GM18499 (cell line): ENCODE measurements around the gene ZNF506.
"Not testable (repeated sequence)": the region's sequence is repeated elsewhere in the genome, so short reads cannot be mapped to it uniquely, and the experiment has no call there.

ENCODE experiments used
- ATAC-seq: cut with Tn5 transposase; IDR thresholded peaks from one replicate; pipeline ENCODE4 v1.9.1; 2021; ENCODE audit warnings: moderate number of reproducible peaks; ENCODE audit not compliant: insufficient read depth, unreplicated experiment

ZNF506 gene

DNA sequence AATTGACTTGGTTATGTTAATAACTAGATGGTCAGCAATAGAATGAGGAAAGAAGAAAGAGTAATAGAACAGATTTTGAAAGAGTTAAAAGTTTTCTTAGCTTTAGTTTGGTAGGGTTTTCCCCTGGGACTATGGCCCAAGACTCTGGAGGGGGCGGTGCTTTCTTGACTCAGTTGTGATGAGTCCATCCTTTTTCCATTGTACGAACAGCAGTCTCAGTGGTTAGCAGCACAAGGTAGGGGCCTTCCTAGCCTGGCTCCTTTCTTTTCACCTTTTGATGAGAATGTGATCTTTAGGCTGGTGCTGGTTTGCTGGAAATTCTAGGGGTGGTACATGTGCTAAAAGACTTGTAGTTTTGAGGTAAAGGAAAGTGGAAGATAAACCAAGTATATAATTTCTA, 38.8 kb downstream of the ZNF506 start:
- no peak for ATAC-seq

DNA sequence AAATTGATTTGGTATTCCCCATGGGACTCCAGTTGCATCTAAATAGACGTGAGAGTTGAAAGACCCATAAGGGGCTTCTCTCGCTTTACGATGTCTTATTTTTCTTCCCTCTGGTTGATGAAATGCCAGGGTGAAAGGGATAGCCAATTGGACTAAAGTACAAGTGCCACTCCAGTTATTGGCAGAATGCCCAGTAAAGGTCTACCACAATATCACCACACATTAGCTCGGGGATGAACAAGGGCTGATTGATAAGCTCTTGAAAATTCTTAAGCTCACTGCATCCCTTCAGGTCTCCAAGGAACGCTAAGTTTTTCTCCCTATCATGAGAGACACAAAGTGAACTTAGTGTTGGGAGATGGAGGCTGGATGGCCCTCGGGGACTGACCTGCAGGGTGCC, 39.8 kb downstream of the ZNF506 start:
- not testable (repeated sequence) for ATAC-seq

DNA sequence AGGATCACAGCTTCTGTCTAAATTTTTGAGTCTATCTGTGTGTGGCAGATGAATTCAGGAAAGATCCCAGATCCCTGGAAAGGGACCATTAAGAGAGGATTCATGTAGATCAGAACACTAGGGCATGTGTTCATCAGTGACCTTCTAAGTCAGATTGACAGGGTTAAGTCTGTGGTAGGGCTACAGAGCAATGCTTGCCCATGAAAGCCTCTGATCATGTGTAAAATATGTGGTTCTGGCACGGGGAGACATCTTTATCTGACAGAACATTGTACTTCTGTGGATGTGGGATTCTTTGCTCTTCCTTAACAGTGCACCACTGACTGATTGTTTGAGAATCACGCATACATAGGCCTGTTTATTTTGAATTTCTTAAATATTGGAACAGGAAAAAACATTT, 42.9 kb downstream of the ZNF506 start:
- no peak for ATAC-seq

DNA sequence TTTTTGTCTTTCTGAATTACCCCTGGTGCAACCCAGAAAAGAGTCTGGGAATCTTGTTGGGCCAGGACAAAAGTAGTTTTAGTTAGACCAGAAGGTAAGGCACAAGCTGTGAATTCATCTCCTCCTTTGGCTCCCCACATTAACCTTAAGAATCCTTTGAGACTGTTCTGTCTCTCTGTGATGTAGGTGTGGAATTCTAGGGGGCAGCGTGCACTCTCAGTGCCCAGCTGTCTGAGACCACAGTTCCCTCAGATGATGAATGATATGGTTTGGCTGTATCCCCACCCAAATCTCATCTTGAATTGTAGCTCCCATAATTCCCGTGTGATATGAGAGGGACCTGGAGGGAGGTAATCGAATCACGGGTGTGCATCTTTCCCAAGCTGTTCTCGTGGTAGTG, 43.9 kb downstream of the ZNF506 start:
- ATAC-seq, result no peak

DNA sequence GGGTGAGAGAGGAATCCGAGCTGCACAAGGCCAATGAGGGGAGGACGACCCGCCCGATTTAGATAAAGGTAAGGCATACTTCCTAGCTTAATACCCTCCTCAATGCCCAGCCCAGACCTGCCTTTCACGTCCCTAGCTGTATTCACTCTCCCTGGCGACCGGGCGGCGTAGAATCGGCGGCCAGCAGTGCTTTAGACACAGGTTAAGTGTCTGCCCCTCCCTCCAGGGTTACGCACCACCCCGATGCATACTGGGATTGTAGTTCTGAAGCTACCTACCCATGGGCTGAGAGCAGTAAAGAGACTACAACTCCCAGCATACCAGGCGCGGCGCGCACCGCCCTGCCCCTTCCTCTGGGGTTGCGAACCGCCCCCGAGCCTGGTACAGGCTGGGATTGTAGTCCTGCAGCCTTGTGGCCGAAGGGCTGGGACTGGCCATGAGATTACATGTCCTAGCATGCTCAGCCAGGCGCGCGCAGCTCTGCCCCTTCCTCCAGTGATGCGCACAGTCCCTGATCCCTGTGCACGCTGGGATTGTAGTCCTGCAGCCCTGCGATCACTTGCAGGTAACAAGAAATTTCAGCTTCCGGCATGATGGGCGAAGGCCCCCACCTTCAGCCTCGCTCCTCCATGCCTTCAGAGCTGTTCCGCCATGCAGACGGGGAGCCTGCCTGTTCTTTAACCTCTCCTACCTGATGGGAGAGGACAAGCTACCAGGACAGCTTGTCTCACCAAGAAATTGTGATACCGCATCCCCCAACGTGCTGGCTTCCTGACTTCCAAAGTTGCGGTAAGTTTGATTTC, 45.1 kb downstream of the ZNF506 start:
- peak; percentile 96 for ATAC-seq

DNA sequence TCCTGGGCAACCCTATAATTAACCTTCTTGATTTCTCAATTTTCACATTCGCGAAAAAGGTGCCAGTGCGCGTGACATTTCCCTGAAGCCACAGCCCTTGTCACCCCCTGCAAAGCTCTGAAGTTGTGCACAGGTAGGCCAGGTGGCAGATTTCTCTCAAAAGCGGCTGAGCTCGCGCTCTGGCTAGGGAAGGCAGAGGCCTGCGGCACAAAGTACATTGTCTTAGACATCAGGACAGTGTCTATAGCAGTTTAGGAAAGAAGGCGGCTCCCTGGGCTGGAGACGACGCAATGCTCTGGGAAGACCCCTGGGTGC, 45.7 kb downstream of the ZNF506 start:
- ATAC-seq, result no peak

DNA sequence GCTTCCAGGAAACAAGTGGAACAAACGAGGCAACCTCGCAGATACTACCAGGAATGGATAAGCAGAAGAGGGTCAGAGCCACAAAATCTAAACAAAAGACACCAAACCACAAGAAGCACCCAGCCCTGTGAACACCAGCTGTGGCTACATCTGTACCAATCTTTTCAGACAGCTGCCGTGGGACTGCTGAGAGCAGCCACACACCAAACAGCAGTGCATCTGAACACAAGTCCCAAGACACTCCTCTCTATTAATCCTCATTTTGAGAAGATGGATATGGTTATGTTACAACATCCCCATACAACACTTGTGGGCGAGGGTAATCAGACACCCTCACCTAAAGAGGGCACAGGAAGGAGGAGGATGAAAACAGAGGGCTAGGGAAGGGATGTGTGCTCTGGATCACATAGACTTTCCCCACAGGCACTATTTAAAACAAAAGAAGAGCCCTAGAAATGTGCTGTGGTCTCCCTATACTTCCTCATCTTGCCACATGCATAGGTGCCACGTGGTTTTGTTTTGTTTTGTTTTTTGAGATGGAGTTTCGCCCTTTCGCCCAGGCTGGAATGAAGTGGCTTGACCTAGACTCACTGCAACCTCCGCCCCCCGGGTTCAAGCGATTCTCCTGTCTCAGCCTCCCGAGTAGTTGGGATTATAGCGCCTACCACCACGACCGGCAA, 47.1 kb downstream of the ZNF506 start:
- no peak for ATAC-seq

DNA sequence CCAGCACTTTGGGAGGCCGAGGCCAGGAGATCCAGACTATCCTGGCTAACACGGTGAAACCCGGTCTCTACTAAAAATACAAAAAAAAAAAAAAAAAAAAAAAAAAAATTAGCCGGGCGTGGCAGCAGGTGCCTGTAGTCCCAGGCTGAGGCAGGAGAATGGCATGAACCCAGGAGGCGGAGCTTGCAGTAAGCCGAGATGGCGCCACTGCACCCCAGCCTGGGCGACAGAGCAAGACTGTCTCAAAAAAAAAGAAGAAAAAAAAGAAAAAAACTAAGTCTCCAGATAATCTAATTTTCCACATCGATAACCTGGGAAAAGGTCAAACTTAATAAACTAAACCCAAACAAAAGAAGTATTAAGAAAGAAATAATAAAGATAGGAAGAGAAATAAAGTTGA, 49.6 kb downstream of the ZNF506 start:
- not testable (repeated sequence) for ATAC-seq

DNA sequence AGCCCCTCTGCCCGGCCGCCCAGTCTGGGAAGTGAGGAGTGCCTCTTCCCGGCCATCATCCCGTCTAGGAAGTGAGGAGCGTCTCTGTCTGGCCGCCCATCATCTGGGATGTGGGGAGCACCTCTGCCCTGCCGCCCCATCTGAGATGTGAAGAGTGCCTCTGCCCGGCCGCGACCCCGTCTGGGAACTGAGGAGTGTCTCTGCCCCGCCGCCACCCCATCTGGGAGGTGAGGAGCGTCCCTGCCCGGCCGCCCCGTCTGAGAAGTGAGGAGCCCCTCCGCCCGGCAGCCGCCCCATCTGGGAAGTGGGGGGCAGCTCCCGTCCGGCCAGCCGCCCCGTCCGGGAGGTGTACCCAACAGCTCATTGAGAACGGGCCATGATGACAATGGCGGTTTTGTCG, 51.6 kb downstream of the ZNF506 start:
- ATAC-seq, result not testable (repeated sequence)

DNA sequence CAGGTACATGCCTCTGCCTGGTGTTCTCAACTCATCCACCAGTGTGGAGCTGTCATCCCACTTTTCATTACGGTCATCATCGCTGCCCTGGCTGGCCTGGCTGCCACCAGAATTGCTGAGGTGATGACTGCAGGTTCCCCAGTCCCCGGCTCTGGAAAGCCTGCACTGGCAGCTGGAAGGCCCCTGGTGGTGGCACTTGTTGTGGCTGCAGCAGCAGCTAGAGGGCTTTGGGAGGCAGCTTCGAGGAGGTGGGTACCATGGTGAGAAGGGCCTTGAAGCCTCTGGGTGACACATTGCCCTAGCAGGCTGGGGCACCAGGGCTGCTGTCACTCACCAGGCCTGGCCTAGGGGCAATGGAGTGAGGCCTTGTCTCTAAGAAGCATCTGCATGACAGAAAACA, 63.4 kb downstream of the ZNF506 start:
- ATAC-seq, result no peak

DNA sequence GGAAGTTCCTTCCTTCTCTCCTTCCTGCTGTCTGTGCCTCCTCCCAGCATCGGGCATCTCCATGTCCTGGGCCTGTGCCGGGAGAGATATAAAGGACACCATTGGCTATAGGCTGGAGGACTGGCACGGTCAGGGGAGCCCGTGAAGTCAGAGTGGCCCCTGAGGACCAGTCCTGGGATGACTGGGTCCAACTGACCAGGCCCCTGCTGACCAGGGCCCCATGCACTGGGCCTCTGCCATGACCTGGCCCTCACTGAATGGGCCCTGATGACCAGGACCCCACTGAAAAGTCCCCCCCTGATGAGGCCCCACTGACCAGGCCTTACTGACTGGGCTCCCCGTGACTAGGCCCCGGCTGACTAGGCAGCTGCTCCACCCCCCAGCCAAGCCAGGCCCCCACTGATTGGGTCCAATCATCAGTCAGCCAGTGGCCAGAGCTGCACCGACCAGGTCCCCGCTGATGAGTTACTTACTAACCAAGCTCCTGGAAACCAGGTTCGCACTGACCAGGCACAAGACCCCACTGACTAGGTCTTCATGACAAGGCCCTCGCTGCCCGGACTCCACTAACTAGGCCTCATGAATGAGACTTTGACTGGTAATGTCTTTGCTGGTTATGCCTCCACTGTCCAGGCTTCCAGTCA, 68.7 kb downstream of the ZNF506 start:
- ATAC-seq, result no peak

DNA sequence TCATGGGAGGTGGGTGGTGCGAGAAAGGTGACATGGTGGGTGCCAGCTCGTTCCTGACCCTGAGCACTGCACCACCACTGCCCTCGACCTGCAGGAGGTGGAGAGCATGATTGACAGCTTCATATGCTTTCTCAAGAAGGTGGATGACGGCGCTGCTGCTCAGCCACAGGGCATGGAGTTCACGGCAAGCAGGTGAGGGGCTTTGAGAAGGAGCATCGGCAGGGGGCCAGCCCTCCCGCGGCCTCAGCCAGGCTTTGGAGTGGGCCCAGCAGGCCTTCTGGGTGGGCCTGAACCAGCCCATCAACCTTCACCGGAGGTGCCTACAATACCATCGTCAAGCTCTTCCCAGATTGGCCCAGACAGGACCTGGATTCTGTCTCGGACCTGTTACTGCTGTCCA, 69.7 kb downstream of the ZNF506 start:
- ATAC-seq, result no peak

DNA sequence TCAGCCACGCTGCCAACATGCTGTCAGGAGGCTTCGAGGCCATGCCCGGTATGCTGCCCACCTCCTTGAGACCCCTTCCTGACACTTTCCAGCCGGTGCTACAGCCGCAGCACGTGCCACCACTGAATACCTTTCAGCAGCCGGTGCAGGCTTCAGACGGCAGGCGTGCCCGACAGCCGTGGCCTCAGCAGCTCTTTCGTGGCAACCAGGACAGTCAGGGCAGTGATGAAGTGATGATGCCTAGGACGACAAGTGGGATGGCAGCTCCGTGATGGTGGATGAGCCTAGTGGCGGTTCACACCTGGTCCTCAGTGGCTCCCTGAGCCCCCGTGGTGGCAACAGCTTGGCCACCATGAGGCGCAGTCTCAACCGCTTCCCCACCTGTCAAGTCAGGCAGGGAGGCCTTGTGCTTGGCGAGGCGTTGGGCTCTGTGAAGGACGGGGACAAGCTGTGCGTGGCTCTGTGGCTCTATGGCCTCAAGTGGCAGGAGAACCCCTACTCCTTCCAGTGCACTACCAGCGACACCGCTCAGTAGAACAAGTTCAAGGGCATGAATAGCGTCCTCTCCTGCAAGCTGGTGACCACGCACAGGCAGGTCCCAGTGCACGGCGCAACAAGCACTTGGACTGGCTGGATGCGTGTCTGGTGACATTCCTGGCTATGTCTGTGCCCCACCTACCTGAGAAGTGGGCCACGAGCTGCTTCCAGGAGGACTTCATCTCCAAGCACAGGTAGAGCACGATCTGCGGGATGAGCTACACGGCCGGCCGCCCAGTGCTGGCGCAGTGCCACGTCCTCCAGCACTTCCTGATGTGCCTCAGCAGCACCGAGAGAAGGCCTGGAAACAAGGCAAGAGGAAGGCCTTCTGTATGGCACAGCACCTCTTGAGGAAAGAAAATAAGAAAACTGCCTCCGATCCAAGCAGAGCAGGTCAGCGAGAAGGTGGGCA, 70.4 kb downstream of the ZNF506 start:
- no peak for ATAC-seq

DNA sequence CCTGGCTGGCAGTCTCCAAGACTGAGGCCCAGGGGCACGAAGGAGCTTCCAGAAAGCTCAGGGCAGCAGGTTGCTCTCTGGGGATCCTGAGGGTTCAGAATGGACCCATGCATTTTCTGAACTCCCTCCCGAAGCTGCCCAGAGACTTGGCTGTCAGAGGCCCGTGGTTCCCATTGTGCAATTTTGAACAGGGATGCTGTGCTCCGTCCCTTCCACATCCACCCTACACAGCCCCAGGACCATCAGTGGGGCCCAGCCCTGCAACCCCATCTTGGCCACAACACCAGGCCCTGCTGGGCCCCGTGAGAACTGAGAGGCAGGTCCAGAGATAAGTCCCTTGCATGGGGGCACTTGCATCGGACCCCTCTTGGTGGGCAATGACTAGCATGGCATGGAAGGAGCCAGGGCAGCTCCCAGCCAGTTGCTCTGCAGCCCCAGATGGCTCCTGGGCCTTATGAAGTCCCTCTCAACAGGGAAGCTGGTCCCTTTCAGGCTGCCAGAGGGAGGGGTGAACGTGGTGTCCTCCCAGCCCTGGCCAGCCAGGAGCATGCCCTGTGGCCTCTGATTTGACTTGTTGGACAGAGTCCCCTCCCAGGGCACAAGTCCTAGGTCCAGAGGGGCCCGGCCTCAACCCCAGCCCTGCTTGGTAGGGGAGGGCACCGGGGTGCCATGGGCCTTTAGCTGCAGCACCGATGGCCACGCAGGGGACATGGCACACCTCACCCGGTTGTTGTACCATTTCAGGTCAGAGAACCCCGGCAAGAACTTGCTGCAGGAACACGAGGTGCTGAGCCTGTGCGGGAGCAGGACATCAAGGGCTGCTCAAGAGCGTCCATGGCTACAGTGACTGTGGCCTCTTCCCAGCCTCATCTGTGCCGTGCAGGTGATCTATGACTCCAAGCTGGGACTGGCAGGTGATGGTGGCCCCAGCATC, 71.4 kb downstream of the ZNF506 start:
- no peak for ATAC-seq

DNA sequence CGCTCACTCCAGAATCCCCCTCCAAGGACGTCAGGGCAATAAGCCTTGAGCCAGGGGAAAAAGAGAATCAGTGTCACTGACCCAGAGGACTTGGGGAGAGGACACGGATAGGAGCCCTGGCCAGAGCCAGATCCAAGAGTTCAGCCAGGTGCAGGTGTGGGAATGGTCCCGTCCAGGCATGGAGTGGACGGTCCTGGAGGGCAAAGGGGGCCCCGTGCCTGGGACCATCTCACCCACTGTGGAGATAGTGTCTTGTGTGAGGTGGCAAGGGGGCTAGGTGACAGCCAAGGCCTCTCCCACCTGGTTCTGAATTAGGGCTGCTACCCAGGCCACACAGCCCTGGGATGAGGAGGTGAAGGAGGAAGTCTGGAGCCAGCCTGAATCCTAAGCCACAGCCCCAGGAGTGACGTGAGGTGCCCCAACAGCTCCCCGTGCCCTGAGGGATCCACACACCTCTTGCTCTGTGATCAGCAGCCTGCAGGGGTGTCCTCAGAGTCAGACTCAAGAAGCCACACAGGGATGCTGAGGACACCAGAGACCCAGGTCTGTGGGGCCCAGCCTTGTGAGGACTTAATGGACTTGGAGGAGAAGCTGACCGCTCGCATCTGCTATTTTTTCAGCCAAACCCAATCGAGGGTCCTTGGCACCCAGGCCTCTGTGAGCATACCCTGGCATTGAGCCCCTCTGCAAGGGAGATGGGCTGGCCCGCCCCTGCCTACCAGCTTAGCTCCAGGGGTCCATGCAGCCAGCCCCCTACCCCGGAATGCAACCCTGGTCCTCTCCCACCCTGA, 72.2 kb downstream of the ZNF506 start:
- ATAC-seq, result no peak

DNA sequence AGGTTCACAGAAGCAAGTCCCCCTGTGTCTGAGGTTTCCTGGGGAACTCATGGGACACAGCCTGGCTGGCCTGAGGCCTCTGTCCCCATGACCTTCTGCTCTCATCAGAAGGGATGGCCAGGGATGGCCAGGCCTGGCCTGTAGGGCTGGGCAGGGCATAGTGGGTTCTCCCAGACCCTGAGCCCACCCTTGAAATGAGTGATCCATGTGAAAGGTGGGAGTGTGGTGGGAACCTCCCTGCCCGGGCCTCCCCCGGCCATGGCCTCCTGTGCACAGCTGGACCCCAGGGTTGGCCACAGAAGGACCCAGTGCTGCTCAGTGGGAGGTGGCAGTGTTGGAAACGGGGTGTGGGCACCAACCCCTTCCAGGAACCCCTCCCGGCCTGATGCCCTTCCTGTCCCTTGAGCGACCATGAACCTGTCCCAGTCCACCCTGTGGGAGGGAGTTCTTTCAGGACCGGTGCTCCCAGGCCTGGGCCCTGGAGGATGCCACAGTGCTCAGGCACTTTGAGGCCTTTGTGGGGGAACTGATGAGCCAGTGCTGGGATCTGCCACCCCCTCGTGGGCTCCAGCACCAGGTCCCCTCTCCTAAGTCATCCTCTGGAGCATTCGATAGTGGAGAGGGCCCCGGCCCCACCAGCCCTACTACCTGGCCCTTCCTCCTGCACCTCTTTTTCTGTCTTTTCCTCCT, 73.2 kb downstream of the ZNF506 start:
- no peak for ATAC-seq

DNA sequence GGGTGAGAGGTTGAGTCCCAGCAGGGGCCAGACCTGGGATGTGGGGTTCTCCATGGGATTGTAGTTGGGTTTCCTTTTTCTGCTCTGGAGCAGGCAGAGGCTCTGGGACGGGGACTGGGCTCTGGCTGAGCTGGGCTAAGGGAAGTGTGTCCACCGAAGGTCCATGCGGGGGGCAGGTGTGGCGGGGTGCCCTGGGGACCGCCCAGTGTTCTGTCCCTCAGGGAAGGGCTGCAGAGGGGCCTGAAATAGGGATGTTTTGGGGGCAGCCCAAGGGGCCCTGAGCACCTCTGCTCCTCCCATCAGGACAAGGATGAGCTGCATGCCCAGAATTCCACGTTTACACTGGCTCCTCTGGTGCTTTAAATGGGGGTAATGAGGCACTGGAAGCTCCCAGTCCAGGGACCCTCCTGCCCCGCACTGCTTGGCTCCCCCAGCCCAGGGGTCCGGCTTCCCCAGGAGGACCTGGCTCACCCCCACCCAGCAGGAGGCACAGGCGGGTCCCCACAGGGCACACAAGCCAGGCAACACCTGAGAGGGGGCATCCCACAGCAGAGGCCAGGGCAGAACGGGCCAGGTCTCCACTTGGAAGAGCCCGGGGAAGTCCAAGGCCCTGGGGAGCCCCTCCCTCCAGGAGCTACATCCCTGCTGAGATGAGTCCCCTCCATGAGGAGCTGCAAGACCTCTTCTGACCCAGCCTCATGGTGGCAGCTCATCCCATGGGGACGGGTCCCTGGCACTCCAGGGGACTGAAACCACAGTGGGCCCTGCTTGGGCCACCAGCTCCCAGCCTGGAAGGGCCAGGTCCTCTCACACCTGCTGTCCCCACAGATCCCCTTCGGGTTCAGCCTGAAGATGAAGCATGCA, 74.0 kb downstream of the ZNF506 start:
- no peak for ATAC-seq
